IPS-15b (cell line): Measurements from ENCODE around the gene RNF114.
"Not testable (repeated sequence)": the region's sequence is repeated elsewhere in the genome, so short reads cannot be mapped to it uniquely, and the experiment has no call there.

Experiments used
- H3K27me3 ChIP-seq: one replicate; pipeline ENCODE4 v1.6.1; 2013; ENCODE audit warnings: low read length; ENCODE audit not compliant: control insufficient read depth, insufficient read depth
- H3K36me3 ChIP-seq: one replicate; pipeline ENCODE4 v1.6.1; 2013; ENCODE audit warnings: low read length; ENCODE audit not compliant: control insufficient read depth, insufficient read depth
- H3K4me1 ChIP-seq: one replicate; pipeline ENCODE4 v1.6.1; 2013; ENCODE audit warnings: mild to moderate bottlenecking, low read length; ENCODE audit not compliant: control insufficient read depth, insufficient read depth
- H3K4me3 ChIP-seq: one replicate; pipeline ENCODE4 v1.5.1; 2013; ENCODE audit warnings: low read depth, low read length
- H3K9ac ChIP-seq: one replicate; pipeline ENCODE4 v1.6.1; 2013; ENCODE audit warnings: low read depth, mild to moderate bottlenecking, low read length
- H3K9me3 ChIP-seq: one replicate; pipeline ENCODE4 v1.6.1; 2013; ENCODE audit warnings: mild to moderate bottlenecking, low read length; ENCODE audit not compliant: control insufficient read depth, insufficient read depth

The RNF114 gene

DNA sequence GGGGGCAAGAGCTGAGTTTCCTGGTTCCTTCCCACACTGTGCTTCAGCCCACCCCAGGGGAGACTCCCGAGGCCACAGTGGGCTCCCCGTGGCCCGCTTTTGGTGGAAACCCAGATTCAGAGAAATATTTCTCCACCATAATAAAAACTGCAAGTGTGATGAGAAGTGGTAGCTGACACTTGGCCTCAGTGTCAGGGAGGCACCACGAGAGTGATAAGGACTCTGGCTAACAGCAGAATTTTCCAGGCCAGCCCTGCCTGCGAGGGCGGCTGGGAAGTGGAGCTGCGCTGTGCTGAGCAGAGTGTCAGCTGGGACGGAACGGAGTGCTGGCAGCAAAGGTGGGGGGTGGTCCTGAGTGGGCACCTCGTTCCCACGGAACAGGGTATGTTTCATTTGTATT, 43.4 kb upstream of the RNF114 start:
- no peaks in the 10 kb centered on the region for H3K27me3 ChIP-seq
- no peak overlapping the region for H3K9ac ChIP-seq
- H3K9me3 ChIP-seq, result no peaks in the 10 kb centered on the region
- peaks cover 6% of the 10 kb centered on the region for H3K36me3 ChIP-seq
- no peak overlapping the region for H3K4me3 ChIP-seq
- peaks cover 9% of the 10 kb centered on the region for H3K4me1 ChIP-seq

- Histone ChIP-seq H3K4me3 (no peak overlapping the region), H3K27me3 (no peaks in the 10 kb centered on the region), H3K4me1 (peaks cover 9% of the 10 kb centered on the region), H3K9me3 (no peaks in the 10 kb centered on the region), H3K36me3 (peaks cover 4% of the 10 kb centered on the region), H3K9ac (no peak overlapping the region)
These were observed 42.7 kb upstream of the RNF114 start for GRCh38 chr20:49893242-49894072.

- H3K9me3 ChIP-seq, result no peaks in the 10 kb centered on the region
- H3K27me3 ChIP-seq, result no peaks in the 10 kb centered on the region
- H3K9ac ChIP-seq, result no peak overlapping the region
- H3K4me1 ChIP-seq, result peaks cover 4% of the 10 kb centered on the region
- no peak overlapping the region for H3K4me3 ChIP-seq
- H3K36me3 ChIP-seq, result peaks cover 3% of the 10 kb centered on the region
These were observed 42.1 kb upstream of the RNF114 start for GRCh38 chr20:49894073-49894470.

DNA sequence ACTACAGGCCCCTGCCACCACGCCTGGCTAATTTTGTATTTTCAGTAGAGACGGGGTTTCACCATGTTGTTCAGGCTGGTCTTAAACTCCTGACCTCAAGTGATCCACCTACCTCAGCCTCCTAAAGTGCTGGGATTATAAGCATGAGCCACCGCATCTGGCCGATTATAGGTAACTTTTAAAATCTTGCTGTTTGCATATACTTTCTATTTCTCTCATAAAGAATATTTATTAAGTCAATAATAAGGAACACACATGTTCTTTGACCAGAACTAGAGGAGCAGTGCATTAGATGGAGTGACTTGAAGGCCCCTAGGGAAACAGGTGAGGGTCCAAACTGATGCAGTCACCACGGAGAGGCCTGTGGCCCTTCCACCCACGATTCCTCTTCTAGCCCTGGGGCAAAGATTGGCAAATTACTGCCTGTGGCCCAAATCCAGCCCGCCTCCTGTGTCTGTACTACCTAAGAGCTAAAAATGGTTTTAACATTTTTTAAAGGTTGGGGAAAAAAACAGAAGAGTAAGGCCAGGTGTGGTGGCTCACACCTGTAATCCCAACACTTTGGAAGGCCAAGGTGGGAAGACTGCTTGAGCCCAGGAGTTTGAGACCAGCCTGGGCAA, 40.6 kb upstream of the RNF114 start:
- H3K36me3 ChIP-seq, H3K4me1 ChIP-seq, H3K9ac ChIP-seq, H3K27me3 ChIP-seq, H3K9me3 ChIP-seq, H3K4me3 ChIP-seq: not testable (repeated sequence)

DNA sequence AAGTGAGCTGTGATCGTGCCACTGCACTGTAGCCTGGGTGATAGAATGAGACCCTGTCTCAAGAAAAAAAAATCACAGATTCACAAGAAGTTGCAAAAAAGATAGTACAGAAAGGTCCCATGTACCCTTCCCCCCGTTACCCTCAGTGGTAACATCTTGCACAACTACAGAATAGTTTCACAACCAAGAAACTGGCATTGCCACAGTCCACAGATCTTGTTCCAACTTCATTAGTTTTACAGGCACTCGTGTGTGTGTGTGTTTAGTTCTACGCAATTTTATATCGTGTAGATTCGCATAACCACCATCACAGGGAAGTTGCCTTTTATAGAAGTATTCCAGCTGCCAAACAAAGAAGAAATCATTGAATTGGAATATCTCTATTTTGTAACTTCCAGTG, 40.0 kb upstream of the RNF114 start:
- Histone ChIP-seq H3K9ac (no peak overlapping the region), H3K9me3 (no peaks in the 10 kb centered on the region), H3K27me3 (no peaks in the 10 kb centered on the region), H3K4me3 (no peak overlapping the region), H3K36me3 (no peaks in the 10 kb centered on the region), H3K4me1 (peaks cover 2% of the 10 kb centered on the region)

GRCh38 chr20:49899541-49900383, 36.4 kb upstream of the RNF114 start:
- Histone ChIP-seq H3K27me3 (no peaks in the 10 kb centered on the region), H3K9me3 (no peaks in the 10 kb centered on the region), H3K36me3 (peaks cover 8% of the 10 kb centered on the region), H3K4me3 (no peak overlapping the region), H3K9ac (no peak overlapping the region), H3K4me1 (no peaks in the 10 kb centered on the region)

- H3K9ac ChIP-seq, result no peak overlapping the region
- no peaks in the 10 kb centered on the region for H3K4me1 ChIP-seq
- peaks cover 21% of the 10 kb centered on the region for H3K36me3 ChIP-seq
- no peak overlapping the region for H3K4me3 ChIP-seq
- no peaks in the 10 kb centered on the region for H3K27me3 ChIP-seq
- H3K9me3 ChIP-seq, result no peaks in the 10 kb centered on the region
These were observed 34.6 kb upstream of the RNF114 start for GRCh38 chr20:49901588-49901987.

GRCh38 chr20:49904440-49905214, 31.6 kb upstream of the RNF114 start:
- no peaks in the 10 kb centered on the region for H3K9me3 ChIP-seq
- H3K27me3 ChIP-seq, result no peaks in the 10 kb centered on the region
- H3K4me1 ChIP-seq, result no peaks in the 10 kb centered on the region
- H3K4me3 ChIP-seq, result no peak overlapping the region
- H3K36me3 ChIP-seq, result peaks cover 36% of the 10 kb centered on the region
- H3K9ac ChIP-seq, result no peak overlapping the region

- Histone ChIP-seq H3K27me3 (no peaks in the 10 kb centered on the region), H3K4me1 (no peaks in the 10 kb centered on the region), H3K4me3 (no peak overlapping the region), H3K36me3 (peaks cover 36% of the 10 kb centered on the region), H3K9me3 (no peaks in the 10 kb centered on the region), H3K9ac (no peak overlapping the region)
These were observed 30.6 kb upstream of the RNF114 start for GRCh38 chr20:49905415-49906091.

DNA sequence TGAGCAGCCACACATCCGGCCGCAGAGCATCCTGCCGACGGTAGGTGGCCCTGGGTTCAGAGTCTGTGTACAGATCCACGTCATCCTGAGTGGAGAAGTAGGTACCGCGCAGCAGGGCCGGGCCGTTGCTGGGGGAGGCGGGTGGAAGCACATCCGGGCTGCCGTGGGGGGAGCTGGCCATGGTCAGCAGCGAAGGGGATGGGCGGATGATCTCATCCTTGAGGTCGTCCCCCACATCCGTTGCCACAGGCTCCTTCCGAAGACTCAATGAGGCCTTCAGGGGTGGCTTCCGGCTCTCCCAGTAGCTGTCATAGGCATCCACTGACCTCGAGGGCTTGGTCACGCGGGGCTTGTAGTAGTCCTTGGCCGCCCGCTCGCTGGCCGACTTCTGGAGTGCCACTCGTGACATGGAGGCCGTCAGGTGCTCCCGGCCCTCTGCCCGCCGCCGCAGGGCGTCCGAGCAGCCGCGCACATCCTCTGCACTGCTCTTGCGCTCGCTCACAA, 30.0 kb upstream of the RNF114 start:
- Histone ChIP-seq H3K36me3 (peaks cover 36% of the 10 kb centered on the region), H3K27me3 (no peaks in the 10 kb centered on the region), H3K4me1 (no peaks in the 10 kb centered on the region), H3K9me3 (no peaks in the 10 kb centered on the region), H3K9ac (no peak overlapping the region), H3K4me3 (no peak overlapping the region)
